ENCODE measurements around the gene LPP. TPM values are rescaled to one million over a fixed set of nuclear protein-coding genes. Genes with fewer than 3 reads are reported as not detected.

The LPP gene
- total RNA-seq, 6 experiments from 2014 or later, result 41.5 to 90.5 (median 69.5) TPM

- peaks cover 0 to 61% (median 16%) of the 10 kb centered on the region in 4 donors for H3K4me1 ChIP-seq
- intact Hi-C loops (cut with DNase I), result no loop called here
- ATAC-seq (peak in 3 of 4 donors; percentile 18 to 35 (median 34)), DNase-seq (no peak)
- peak overlapping the region; percentile 11 to 45 (median 29) for H3K27ac ChIP-seq
- H3K36me3 ChIP-seq, result no peaks in the 10 kb centered on the region
- no peaks in the 10 kb centered on the region for H3K9me3 ChIP-seq
- TF ChIP-seq CTCF (IDR thresholded peaks at IDR 0.05) (no peak), POLR2A (IDR thresholded peaks at IDR 0.05) (no peak)
- no peak overlapping the region for H3K4me3 ChIP-seq
- 43% methylated on average over 2 of the region's 2 CpGs for WGBS (ENCODE audit: insufficient coverage, low coverage, low lambda C conversion rate, missing lambda C conversion rate)
- no peaks in the 10 kb centered on the region for H3K27me3 ChIP-seq
These were observed 246.7 kb downstream of the LPP start for GRCh38 chr3:188400494-188401243.

- H3K27ac ChIP-seq, result peak overlapping the region in 2 of 3 donors; percentile 29 to 45
- intact Hi-C loops (cut with DNase I), result no loop called here
- no peaks in the 10 kb centered on the region for H3K36me3 ChIP-seq
- H3K9me3 ChIP-seq, result no peaks in the 10 kb centered on the region
- no peak overlapping the region for H3K4me3 ChIP-seq
- 25% methylated on average over 3 of the region's 3 CpGs for WGBS (ENCODE audit: insufficient coverage, low coverage, low lambda C conversion rate, missing lambda C conversion rate)
- TF ChIP-seq POLR2A (IDR thresholded peaks at IDR 0.05), result no peak
- no peak for TF ChIP-seq CTCF (IDR thresholded peaks at IDR 0.05)
- peaks cover 0 to 53% (median 16%) of the 10 kb centered on the region in 4 donors for H3K4me1 ChIP-seq
- peak in 1 of 3 donors; percentile 54 for DNase-seq
- ATAC-seq, result peak; percentile 65 to 81 (median 74)
- H3K27me3 ChIP-seq, result no peaks in the 10 kb centered on the region
These were observed 247.5 kb downstream of the LPP start for GRCh38 chr3:188401244-188401993.

GRCh38 chr3:188402229-188402628 is 248.3 kb downstream of the LPP start:
- H3K4me1 ChIP-seq, result peaks cover 0 to 45% (median 15%) of the 10 kb centered on the region in 4 donors
- ATAC-seq, result no peak
- TF ChIP-seq CTCF (IDR thresholded peaks at IDR 0.05) (no peak), POLR2A (IDR thresholded peaks at IDR 0.05) (no peak)
- H3K27ac ChIP-seq, result peak overlapping the region in 1 of 3 donors; percentile 29
- no peaks in the 10 kb centered on the region for H3K9me3 ChIP-seq
- no peaks in the 10 kb centered on the region for H3K27me3 ChIP-seq
- H3K36me3 ChIP-seq, result no peaks in the 10 kb centered on the region
- DNase-seq, result no peak
- intact Hi-C loops (cut with DNase I), result no loop called here
- H3K4me3 ChIP-seq, result no peak overlapping the region

GRCh38 chr3:188403404-188403803 is 249.4 kb downstream of the LPP start:
- Histone ChIP-seq H3K27me3 (no peaks in the 10 kb centered on the region), H3K36me3 (no peaks in the 10 kb centered on the region), H3K4me3 (no peak overlapping the region), H3K4me1 (peaks cover 0 to 35% (median 12%) of the 10 kb centered on the region in 4 donors), H3K9me3 (no peaks in the 10 kb centered on the region), H3K27ac (no peak overlapping the region)
- no peak for TF ChIP-seq POLR2A (IDR thresholded peaks at IDR 0.05)
- no peak for TF ChIP-seq CTCF (IDR thresholded peaks at IDR 0.05)
- ATAC-seq (no peak), DNase-seq (no peak)
- 35% methylated on average over 1 of the region's 1 CpG for WGBS (ENCODE audit: insufficient coverage, low coverage, low lambda C conversion rate, missing lambda C conversion rate)
- intact Hi-C loops (cut with DNase I), result no loop called here

Measured in right lobe of liver (tissue), 6 donors.